GM12878 (cell line): Measurements from ENCODE around the gene RPLP2.

Source experiments
- CTCF ChIP-seq, 3 experiments: IDR thresholded peaks in 2 of 3; conservative IDR thresholded peaks in 1 of 3; 2 replicates each; pipeline ENCODE4 v1.5.1; 2011; ENCODE audit warnings: low read depth in 3 of 3, low read length in 3 of 3, mild to moderate bottlenecking in 3 of 3, control low read depth in 2 of 3, moderate library complexity in 2 of 3, inconsistent platforms in 1 of 3, mixed read lengths in 1 of 3; ENCODE audit not compliant: control insufficient read depth in 2 of 3, insufficient read depth in 1 of 3; ENCODE audit errors: extremely low read depth in 1 of 3
- EZH2 ChIP-seq: IDR thresholded peaks from 2 replicates; pipeline ENCODE4 v1.6.1; 2012; ENCODE audit warnings: low read depth, mild to moderate bottlenecking, control low read depth, inconsistent platforms, low read length, borderline replicate concordance; ENCODE audit not compliant: control insufficient read depth
- NR2C1 ChIP-seq: fragments of 450-650 bp; IDR thresholded peaks from 2 replicates; pipeline ENCODE4 v1.6.1; 2017; ENCODE audit warnings: antibody characterized with exemption, mild to moderate bottlenecking, moderate library complexity
- POLR2A ChIP-seq: IDR thresholded peaks from 2 replicates; pipeline ENCODE4 v1.6.1; 2011; ENCODE audit warnings: low read depth, mild to moderate bottlenecking, low read length
- POLR2AphosphoS5 ChIP-seq: IDR thresholded peaks from 2 replicates; pipeline ENCODE4 v1.6.1; 2011; ENCODE audit warnings: mild to moderate bottlenecking, low read length, inconsistent platforms
- SPI1 ChIP-seq: IDR thresholded peaks from 2 replicates; pipeline ENCODE4 v1.6.1; 2011; ENCODE audit warnings: low read depth, mild to moderate bottlenecking, low read length, moderate library complexity, borderline replicate concordance; ENCODE audit not compliant: insufficient read depth
- TCF3 ChIP-seq: IDR thresholded peaks from 2 replicates; pipeline ENCODE4 v1.6.1; 2012; ENCODE audit warnings: low read depth, mild to moderate bottlenecking, low read length, borderline replicate concordance; ENCODE audit not compliant: insufficient read depth
- USF1 ChIP-seq: IDR thresholded peaks from 2 replicates; pipeline ENCODE4 v1.6.1; 2011; ENCODE audit warnings: borderline replicate concordance, low read depth, mild to moderate bottlenecking, moderate library complexity, mixed read lengths, low read length; ENCODE audit not compliant: insufficient read depth; ENCODE audit errors: extremely low read length
- ZBTB4 ChIP-seq: fragments of 450-650 bp; formaldehyde crosslinking; IDR thresholded peaks from 2 replicates; pipeline ENCODE4 v1.4.0; 2022; ENCODE audit warnings: mild to moderate bottlenecking, moderate library complexity
- ZNF274 ChIP-seq: IDR thresholded peaks from one replicate; pipeline ENCODE4 v1.8.0; 2011; ENCODE audit not compliant: insufficient read length, insufficient read depth

- no peak for TF ChIP-seq USF1
- no peak for TF ChIP-seq CTCF (IDR thresholded peaks at IDR 0.05 in 2 of 3, conservative IDR thresholded peaks at IDR 0.05 in 1 of 3; ENCODE audit: control insufficient read depth in 2 of 3, extremely low read depth in 1 of 3, insufficient read depth in 1 of 3, low read depth in 3 of 3, low read length in 3 of 3)
- no peak for TF ChIP-seq EZH2
- no peak for TF ChIP-seq SPI1
- no peak for TF ChIP-seq POLR2A
- no peak for TF ChIP-seq ZNF274
- TF ChIP-seq POLR2AphosphoS5, result no peak
- TF ChIP-seq ZBTB4 (CRISPR knock-in tag), result no peak
- TF ChIP-seq NR2C1, result no peak
- no peak for TF ChIP-seq TCF3
Observed at GRCh38 chr11:829847-830294, 20.1 kb downstream of the RPLP2 start.
